DND-41 (cell line): ENCODE results near the gene IFNK.

ENCODE experiments used
- CTCF ChIP-seq: IDR thresholded peaks from 2 replicates; pipeline ENCODE4 v1.5.1; 2012; ENCODE audit warnings: borderline replicate concordance, low read length, moderate library complexity, mild to moderate bottlenecking; ENCODE audit not compliant: poor library complexity, severe bottlenecking; ENCODE audit errors: extremely low read depth
- EZH2 ChIP-seq: IDR thresholded peaks from 3 replicates; pipeline ENCODE4 v1.6.1; 2012; ENCODE audit warnings: borderline replicate concordance, low read depth, mild to moderate bottlenecking, moderate library complexity, low read length, inconsistent platforms; ENCODE audit not compliant: severe bottlenecking

- TF ChIP-seq CTCF (no peak), EZH2 (no peak)
Measured at GRCh38 chr9:27495480-27496134, 28.5 kb upstream of the IFNK start.
